HG02885 (cell line): ENCODE data around the gene HOMER2.
"Not testable (repeated sequence)": the region's sequence is repeated elsewhere in the genome, so short reads cannot be mapped to it uniquely, and the experiment has no call there.

Source experiments
- ATAC-seq: cut with Tn5 transposase; IDR thresholded peaks from one replicate; pipeline ENCODE4 v1.9.1; 2021; ENCODE audit warnings: mild to moderate bottlenecking; ENCODE audit not compliant: unreplicated experiment, poor library complexity

Gene HOMER2

GRCh38 chr15:82968066-82968465, 15.5 kb upstream of the HOMER2 start:
- ATAC-seq = no peak

GRCh38 chr15:82966671-82967071, 14.2 kb upstream of the HOMER2 start:
- peak; percentile 81 for ATAC-seq

GRCh38 chr15:82964890-82965289, 12.4 kb upstream of the HOMER2 start:
- ATAC-seq = no peak

GRCh38 chr15:82963471-82964341, 11.2 kb upstream of the HOMER2 start:
- no peak for ATAC-seq

- ATAC-seq = no peak
Measured at GRCh38 chr15:82960766-82961165, 8.2 kb upstream of the HOMER2 start.

- ATAC-seq = no peak
Measured at GRCh38 chr15:82959423-82959822, 6.9 kb upstream of the HOMER2 start.

GRCh38 chr15:82958638-82959037, 6.1 kb upstream of the HOMER2 start:
- ATAC-seq = no peak

- no peak for ATAC-seq
Measured at GRCh38 chr15:82951472-82952157, 905 bp downstream of the HOMER2 start.

GRCh38 chr15:82950746-82951370, 1.7 kb downstream of the HOMER2 start:
- no peak for ATAC-seq

- no peak for ATAC-seq
Measured at GRCh38 chr15:82950295-82950694, 2.2 kb downstream of the HOMER2 start.

GRCh38 chr15:82946155-82946701, 6.3 kb downstream of the HOMER2 start:
- no peak for ATAC-seq

GRCh38 chr15:82945326-82945725, 7.2 kb downstream of the HOMER2 start:
- no peak for ATAC-seq

GRCh38 chr15:82944821-82945220, 7.7 kb downstream of the HOMER2 start:
- ATAC-seq = no peak

GRCh38 chr15:82944056-82944455, 8.5 kb downstream of the HOMER2 start:
- ATAC-seq = no peak

- ATAC-seq = no peak
Measured at GRCh38 chr15:82943176-82943575, 9.3 kb downstream of the HOMER2 start.

- no peak for ATAC-seq
Measured at GRCh38 chr15:82942691-82943090, 9.8 kb downstream of the HOMER2 start.

- ATAC-seq = not testable (repeated sequence)
Measured at GRCh38 chr15:82939678-82940077, 12.8 kb downstream of the HOMER2 start.

- no peak for ATAC-seq
Measured at GRCh38 chr15:82937712-82938058, 14.8 kb downstream of the HOMER2 start.

- no peak for ATAC-seq
Measured at GRCh38 chr15:82936966-82937711, 15.4 kb downstream of the HOMER2 start.

- no peak for ATAC-seq
Measured at GRCh38 chr15:82935382-82935781, 17.1 kb downstream of the HOMER2 start.
